Measurements from ENCODE around the gene RAE1.

The RAE1 gene

DNA sequence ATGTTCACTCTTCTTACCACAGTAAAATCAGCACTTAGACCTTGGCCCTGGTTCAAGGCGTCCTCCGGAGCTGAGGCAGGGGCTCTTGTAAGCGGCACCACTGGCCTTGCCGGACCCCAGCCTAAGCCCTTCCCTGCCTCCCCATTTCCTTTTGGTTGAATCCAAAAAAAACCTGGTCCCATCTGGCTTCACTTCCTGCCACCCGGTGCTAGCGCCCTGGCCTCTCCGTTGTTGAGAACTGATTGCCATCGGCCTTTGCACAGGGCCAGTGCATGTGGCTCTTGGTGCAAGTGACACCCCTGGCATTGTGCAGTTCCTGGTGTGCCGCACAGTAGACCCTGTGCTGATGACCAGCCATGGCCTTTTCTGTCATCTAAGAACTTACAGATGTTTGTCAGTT lies 21.1 kb downstream of the RAE1 start:
- DNase-seq: no peak

DNA sequence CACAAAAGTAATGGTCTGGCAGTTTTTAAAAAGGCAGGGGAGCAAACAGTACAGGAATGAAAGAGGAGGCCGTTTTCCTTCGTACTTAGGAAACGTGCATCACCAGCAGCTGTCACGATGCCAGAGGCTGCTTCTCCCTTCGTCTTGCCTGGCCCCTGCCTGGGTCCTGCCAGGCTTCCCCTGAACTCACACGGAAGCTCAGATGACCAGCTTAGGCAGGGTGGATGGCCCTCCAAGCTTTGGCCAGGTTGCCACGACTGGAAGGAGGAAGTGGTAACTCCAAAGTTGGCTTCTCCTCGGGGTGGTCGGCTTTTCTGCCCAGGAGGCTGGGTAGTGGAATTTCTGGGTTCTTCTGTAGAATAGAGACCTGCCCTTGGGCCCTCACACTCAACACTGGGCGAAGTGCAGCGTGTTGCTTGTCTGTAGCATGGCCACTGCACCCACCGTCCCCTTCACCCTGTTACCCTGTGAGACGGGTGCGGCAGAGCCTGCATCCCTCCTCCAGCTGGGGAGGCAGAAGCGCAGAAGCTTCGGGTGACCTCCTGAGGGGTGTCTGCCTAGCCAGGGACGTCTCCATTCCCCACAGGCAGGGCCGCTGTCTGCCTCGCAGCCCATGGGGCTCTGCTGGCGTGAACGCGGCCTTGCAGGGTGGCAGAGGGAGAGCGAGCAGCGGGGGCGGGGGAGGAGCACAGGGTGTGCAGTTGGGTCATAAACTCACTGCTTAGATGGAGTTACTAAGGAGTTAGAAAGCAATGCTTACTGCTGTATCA lies 21.7 kb downstream of the RAE1 start:
- DNase-seq: no peak

DNA sequence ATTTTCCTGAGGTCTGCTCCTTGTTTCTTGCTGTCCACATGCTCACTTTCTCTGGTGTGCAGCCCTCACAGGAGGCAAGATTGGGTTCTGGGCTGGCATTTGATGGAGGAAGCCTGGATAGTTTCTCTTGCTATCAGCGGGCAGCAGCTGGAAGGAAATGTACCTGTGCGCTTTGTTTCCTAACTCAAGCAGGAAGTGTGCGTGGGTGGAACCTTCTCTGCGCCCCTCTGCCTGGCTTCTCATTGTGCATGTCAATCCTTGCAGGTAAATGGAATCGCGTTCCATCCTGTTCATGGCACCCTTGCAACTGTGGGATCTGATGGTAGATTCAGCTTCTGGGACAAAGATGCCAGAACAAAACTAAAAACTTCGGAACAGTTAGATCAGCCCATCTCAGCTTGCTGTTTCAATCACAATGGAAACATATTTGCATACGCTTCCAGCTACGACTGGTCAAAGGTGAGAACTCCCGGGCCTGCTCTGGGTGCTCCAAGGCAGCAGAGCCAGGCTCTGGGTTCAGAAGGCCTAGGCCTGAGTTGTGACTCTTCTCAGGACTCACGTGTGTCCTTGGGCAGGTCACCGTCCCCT lies 23.4 kb downstream of the RAE1 start:
- no peak for DNase-seq

GRCh38 chr20:57374931-57375651 lies 24.0 kb downstream of the RAE1 start:
- DNase-seq: peak in 3 of 14 donors; percentile 17 to 50 (median 21)

GRCh38 chr20:57375652-57376230 lies 24.7 kb downstream of the RAE1 start:
- no peak for DNase-seq

DNA sequence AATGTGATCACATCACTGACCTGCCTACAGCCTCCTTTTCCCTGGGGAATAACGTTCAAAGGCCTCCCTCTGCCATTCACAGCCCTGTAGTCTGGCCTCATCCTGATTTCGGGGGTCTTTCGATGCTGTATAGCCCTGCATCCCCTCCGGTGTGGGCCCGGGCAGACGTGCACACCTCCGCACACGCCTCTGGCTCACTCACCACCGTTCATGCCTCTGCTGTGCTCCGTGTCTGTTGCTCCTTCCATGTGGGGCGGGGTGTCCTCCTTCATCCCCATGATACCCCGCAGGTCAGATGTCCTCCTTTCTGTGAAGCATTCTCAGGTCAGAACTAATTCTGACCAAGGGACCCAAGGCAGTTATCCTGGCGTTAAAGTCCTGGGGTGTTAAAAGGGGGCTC lies 26.3 kb downstream of the RAE1 start:
- DNase-seq: no peak

DNA sequence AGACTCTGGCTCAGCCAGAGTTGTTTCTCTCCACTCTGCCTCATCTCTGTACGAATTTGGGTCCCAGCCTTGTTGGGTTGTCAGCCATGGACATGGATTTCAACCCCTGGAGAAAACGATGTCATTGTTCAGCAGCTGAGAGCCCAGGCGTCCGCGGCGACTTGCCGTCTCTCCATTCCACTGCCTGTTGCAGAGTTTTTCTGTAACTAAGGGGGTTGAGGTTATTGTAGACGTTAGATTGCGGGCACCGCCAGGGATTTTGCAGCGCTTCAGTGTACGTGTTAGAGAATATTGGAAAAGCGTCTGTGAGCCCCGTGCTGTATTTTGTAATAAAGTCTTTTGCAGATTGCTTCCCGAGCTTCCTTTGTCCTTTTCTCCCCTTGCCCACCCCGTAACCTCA lies 27.1 kb downstream of the RAE1 start:
- no peak for DNase-seq

GRCh38 chr20:57378646-57379262 lies 27.7 kb downstream of the RAE1 start:
- no peak for DNase-seq

- no peak for DNase-seq
Observed at GRCh38 chr20:57379263-57379647, 28.2 kb downstream of the RAE1 start.

GRCh38 chr20:57380081-57380750 lies 29.2 kb downstream of the RAE1 start:
- peak in 1 of 14 donors; percentile 78 for DNase-seq

DNA sequence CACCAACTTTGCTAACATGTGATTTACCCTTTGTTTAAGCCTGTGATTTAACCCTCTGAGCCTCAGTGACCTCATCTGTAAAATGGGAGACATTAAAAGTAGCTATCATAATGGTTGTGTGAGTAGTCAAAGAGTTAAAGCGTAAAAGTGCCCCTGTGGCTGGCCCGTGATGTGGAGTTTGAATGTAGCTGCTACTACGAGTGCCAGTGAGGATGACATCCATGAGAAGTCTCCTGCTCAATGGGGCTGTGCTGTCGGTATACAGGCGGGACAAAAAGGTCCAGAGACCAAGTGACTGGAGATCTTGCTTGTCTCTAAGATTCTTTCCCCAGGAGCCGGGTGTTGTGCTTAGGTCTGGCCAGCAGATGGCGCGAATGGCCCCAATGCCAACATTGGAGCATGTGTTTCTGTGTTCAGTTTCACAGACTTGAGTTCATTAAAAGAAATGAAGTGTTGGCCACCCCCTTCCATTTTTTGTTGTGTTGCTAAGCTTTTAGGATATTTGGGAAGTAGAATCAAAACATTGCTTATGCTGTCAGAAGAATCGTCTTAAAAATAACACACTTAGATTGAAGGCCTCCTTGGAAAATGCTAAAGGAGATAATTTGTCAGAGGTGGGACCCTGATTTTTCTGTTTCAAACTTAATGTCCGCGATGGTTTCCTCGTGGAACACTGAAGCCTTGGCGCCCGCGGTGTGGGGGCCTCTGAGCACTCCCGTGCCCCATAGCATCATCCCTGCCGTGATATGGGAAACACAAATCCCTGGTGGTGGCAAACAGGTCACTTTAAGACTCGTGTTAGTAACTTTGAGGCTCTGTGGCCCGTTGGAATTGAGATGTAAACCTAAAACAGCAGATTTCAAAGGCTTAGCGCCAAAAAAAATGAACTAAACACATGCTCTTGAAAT lies 30.8 kb downstream of the RAE1 start:
- DNase-seq: peak in 11 of 14 donors; percentile 29 to 78 (median 64)

DNA sequence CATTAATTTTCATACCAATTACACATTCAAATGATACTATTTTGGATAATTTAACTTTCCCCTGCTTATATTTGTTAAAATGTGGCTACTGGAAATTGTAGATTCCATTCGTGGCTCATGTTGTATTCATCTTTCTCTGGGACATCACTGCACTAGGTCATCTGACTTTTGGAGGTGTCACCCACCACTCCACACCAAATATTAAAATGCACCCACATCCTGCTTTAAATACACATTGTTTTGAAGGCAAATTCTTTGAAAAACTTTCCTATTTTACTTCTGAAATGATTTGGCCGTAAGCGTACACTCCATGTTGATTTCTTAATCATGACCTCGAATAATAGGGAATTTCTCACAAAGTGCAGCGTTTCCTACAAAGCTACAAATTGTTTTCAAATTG lies 31.5 kb downstream of the RAE1 start:
- DNase-seq: no peak

GRCh38 chr20:57383447-57384347 lies 32.6 kb downstream of the RAE1 start:
- no peak for DNase-seq

DNA sequence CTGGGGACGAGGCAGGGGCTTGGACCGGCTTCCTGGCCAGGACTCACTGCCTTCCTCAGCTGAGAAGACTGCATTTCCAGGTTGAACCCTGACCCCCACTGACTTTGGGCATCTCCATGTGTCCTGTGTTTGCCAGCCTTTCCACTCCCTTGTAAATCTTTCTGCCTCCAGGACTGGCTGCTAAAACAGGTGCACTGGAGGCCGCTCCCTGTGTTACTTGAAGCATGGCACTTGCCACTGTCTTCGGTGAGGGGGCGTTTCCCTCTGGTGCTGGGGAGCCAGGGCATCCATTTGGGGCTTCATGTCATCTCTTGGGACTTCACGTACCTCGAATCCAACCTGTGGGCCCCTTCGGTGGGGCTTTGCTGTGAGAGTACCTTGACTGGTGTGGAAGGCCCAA lies 33.4 kb downstream of the RAE1 start:
- DNase-seq: no peak

GRCh38 chr20:57384953-57385761 lies 34.1 kb downstream of the RAE1 start:
- DNase-seq: no peak

DNA sequence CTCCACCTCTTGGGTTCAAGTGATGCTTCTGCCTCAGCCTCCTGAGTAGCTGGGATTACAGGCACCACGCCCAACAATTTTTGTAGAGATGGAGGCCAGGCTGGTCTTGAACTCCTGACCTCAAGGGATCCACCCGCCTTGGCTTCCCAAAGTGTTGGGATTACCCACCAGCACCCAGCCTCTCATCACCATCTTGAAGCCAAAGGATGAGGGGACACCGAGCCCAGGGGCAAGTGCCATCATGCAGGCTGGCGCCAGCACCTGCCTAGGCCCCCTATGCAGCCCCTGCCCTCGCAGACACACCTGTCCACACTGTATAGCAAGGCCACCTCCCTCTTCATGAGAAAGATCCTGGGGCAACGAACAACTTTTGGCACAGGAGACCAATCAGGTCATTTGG lies 34.9 kb downstream of the RAE1 start:
- no peak for DNase-seq

GRCh38 chr20:57386762-57387161 lies 35.7 kb downstream of the RAE1 start:
- no peak for DNase-seq

DNA sequence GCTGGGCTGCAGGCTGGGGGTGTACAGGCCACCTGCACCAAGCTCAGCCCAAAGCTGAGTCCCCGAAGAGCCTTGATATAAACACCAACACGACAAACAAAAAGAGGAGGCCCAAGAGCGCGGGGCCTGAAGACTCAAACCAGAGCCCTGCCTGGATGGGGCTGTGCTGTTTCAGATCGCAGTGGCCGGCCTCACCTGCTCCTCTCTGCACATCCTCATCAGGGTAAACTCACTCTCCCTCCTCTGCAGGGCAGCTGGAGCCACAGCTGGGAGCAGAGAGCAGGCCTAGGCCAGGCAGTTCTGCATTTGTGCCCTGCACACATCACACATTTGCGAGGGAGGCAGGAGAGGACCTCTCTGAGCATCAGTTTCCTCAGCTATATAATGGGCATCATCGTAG lies 36.4 kb downstream of the RAE1 start:
- no peak for DNase-seq

GRCh38 chr20:57387945-57388371 lies 36.9 kb downstream of the RAE1 start:
- DNase-seq: peak in 3 of 14 donors; percentile 14 to 27 (median 17)

Data from C1 segment of cervical spinal cord (tissue), 14 donors.